ENCODE results near the gene PEMT. TPM values are rescaled to one million over a fixed set of nuclear protein-coding genes. Genes with fewer than 3 reads are reported as not detected.

The PEMT gene
- total RNA-seq, 1 donor from 2014 or later: 31.1 TPM

GRCh38 chr17:17463821-17464220 is 127.7 kb downstream of the PEMT start:
- Mint-ChIP-seq H3K4me3 (ENCODE audit: unreplicated experiment) (no peak overlapping the region), H3K27me3 (ENCODE audit: low read depth) (peaks cover 34% of the 10 kb centered on the region)

GRCh38 chr17:17462048-17462824 is 129.3 kb downstream of the PEMT start:
- DNase-seq (ENCODE audit: low spot score): no peak
- H3K4me3 Mint-ChIP-seq (ENCODE audit: unreplicated experiment): no peak overlapping the region
- peaks cover 33% of the 10 kb centered on the region for H3K27me3 Mint-ChIP-seq (ENCODE audit: low read depth)
- TF ChIP-seq CTCF (IDR thresholded peaks at IDR 0.05): no peak
- no peaks in the 10 kb centered on the region for H3K4me1 Mint-ChIP-seq (ENCODE audit: low read depth)
- no peaks in the 10 kb centered on the region for H3K36me3 Mint-ChIP-seq (ENCODE audit: low read depth)
- H3K27ac Mint-ChIP-seq (ENCODE audit: unreplicated experiment): no peak overlapping the region
- peaks cover 8% of the 10 kb centered on the region for H3K9me3 Mint-ChIP-seq (ENCODE audit: low read depth)

More at GRCh38 chr17:17463821-17464220, 127.7 kb downstream of the PEMT start:
- DNase-seq (ENCODE audit: low spot score): no peak
- Mint-ChIP-seq H3K36me3 (ENCODE audit: low read depth) (no peaks in the 10 kb centered on the region), H3K9me3 (ENCODE audit: low read depth) (peaks cover 8% of the 10 kb centered on the region), H3K4me1 (ENCODE audit: low read depth) (no peaks in the 10 kb centered on the region), H3K27ac (ENCODE audit: unreplicated experiment) (no peak overlapping the region)
- no peak for TF ChIP-seq CTCF (IDR thresholded peaks at IDR 0.05)

- no peak for TF ChIP-seq CTCF (IDR thresholded peaks at IDR 0.05)
- Mint-ChIP-seq H3K27ac (ENCODE audit: unreplicated experiment) (no peak overlapping the region), H3K4me3 (ENCODE audit: unreplicated experiment) (no peak overlapping the region), H3K36me3 (ENCODE audit: low read depth) (no peaks in the 10 kb centered on the region), H3K27me3 (ENCODE audit: low read depth) (peaks cover 25% of the 10 kb centered on the region), H3K4me1 (ENCODE audit: low read depth) (no peaks in the 10 kb centered on the region), H3K9me3 (ENCODE audit: low read depth) (peaks cover 8% of the 10 kb centered on the region)
- DNase-seq (ENCODE audit: low spot score): no peak
Measured at GRCh38 chr17:17460038-17460437, 131.5 kb downstream of the PEMT start.

- Mint-ChIP-seq H3K36me3 (ENCODE audit: low read depth) (no peaks in the 10 kb centered on the region), H3K4me3 (ENCODE audit: unreplicated experiment) (no peak overlapping the region), H3K4me1 (ENCODE audit: low read depth) (no peaks in the 10 kb centered on the region), H3K27me3 (ENCODE audit: low read depth) (peaks cover 15% of the 10 kb centered on the region), H3K9me3 (ENCODE audit: low read depth) (peaks cover 8% of the 10 kb centered on the region), H3K27ac (ENCODE audit: unreplicated experiment) (no peak overlapping the region)
- DNase-seq (ENCODE audit: low spot score): no peak
- TF ChIP-seq CTCF (IDR thresholded peaks at IDR 0.05): no peak
Measured at GRCh38 chr17:17457680-17458079, 133.8 kb downstream of the PEMT start.

- H3K4me3 Mint-ChIP-seq (ENCODE audit: unreplicated experiment): no peak overlapping the region
- no peak overlapping the region for H3K27ac Mint-ChIP-seq (ENCODE audit: unreplicated experiment)
- H3K36me3 Mint-ChIP-seq (ENCODE audit: low read depth): no peaks in the 10 kb centered on the region
- H3K9me3 Mint-ChIP-seq (ENCODE audit: low read depth): peaks cover 8% of the 10 kb centered on the region
- H3K4me1 Mint-ChIP-seq (ENCODE audit: low read depth): no peaks in the 10 kb centered on the region
- H3K27me3 Mint-ChIP-seq (ENCODE audit: low read depth): peaks cover 16% of the 10 kb centered on the region
- no peak for DNase-seq (ENCODE audit: low spot score)
- no peak for TF ChIP-seq CTCF (IDR thresholded peaks at IDR 0.05)
Measured at GRCh38 chr17:17456251-17456650, 135.3 kb downstream of the PEMT start.

Other genes starting within 250 kb of the PEMT start
- 6.7 to 7.9 TPM (median 7.9 TPM) in 3 replicates for gene MED9, start 114.7 kb downstream of the PEMT start, total RNA-seq
- 0.31 to 0.72 TPM (median 0.42 TPM) in 3 replicates for gene RASD1, start 95.3 kb downstream of the PEMT start, total RNA-seq
- 24.0 to 28.7 TPM (median 28.6 TPM) in 3 replicates for gene RAI1, start 89.8 kb upstream of the PEMT start, total RNA-seq
- gene SREBF1, start 245.3 kb upstream of the PEMT start, total RNA-seq: 22.8 to 26.7 TPM (median 23.4 TPM) in 3 replicates

All from chondrocyte (in vitro differentiated cells).